ENCODE data around the gene GIPR. TPM values are rescaled to one million over a fixed set of nuclear protein-coding genes. Genes with fewer than 3 reads are reported as not detected.

Gene GIPR
- total and polyA plus RNA-seq, 10 of the 15 experiments (the other 5 are each of a cell fraction or from before 2014, with no cell fraction given), result 1.7 to 26.3 (median 13.7) TPM

- TF ChIP-seq GATAD2B (conservative IDR thresholded peaks at IDR 0.05; ENCODE audit: low read depth), result no peak
- no peak for TF ChIP-seq MEF2B (IDR thresholded peaks at IDR 0.05; ENCODE audit: partially characterized antibody, poor library complexity, severe bottlenecking)
- TF ChIP-seq CUX1 (IDR thresholded peaks at IDR 0.05; ENCODE audit: insufficient replicate concordance, low read depth, low read length), result no peak
- no peak for TF ChIP-seq SMARCA5 (IDR thresholded peaks at IDR 0.05)
- TF ChIP-seq SUZ12 (IDR thresholded peaks at IDR 0.05; ENCODE audit: unreplicated experiment), result no peak
- 0 out of 2 replicates have a peak, but pooled peaks have one; percentile 47 for TF ChIP-seq MTA2 (IDR thresholded peaks at IDR 0.05; ENCODE audit: low read depth)
- no peak for TF ChIP-seq MTA3 (IDR thresholded peaks at IDR 0.05; ENCODE audit: borderline replicate concordance, low read length)
- no peak for TF ChIP-seq SPI1 (IDR thresholded peaks at IDR 0.05; ENCODE audit: borderline replicate concordance, insufficient read depth, low read depth, low read length)
- TF ChIP-seq ATF2 (IDR thresholded peaks at IDR 0.05; ENCODE audit: low read length), result peak; percentile 55
- TF ChIP-seq IRF3 (IDR thresholded peaks at IDR 0.05), result no peak
- no peak for TF ChIP-seq GABPA (IDR thresholded peaks at IDR 0.05; ENCODE audit: low read depth)
- no peak for TF ChIP-seq ZBTB40 (IDR thresholded peaks at IDR 0.05; ENCODE audit: borderline replicate concordance)
- TF ChIP-seq ZBED1 (IDR thresholded peaks at IDR 0.05; ENCODE audit: borderline replicate concordance), result no peak
- TF ChIP-seq PAX5 (IDR thresholded peaks at IDR 0.05; ENCODE audit: borderline replicate concordance, low read depth, low read length), result no peak
- TF ChIP-seq HDAC6 (IDR thresholded peaks at IDR 0.05; ENCODE audit: unreplicated experiment), result no peak
- TF ChIP-seq ELK1 (IDR thresholded peaks at IDR 0.05; ENCODE audit: low read depth, low read length), result no peak
- TF ChIP-seq IKZF2 (IDR thresholded peaks at IDR 0.05), result peak in 1 of 2 experiments; percentile 43; a peak in 1 of 4 replicates
These were observed 37.6 kb upstream of the GIPR start (continued) for GRCh38 chr19:45630463-45630862.
